CD14-positive monocyte (primary cell): ENCODE data around the gene SH3PXD2A. TPM values are rescaled to one million over a fixed set of nuclear protein-coding genes. Genes with fewer than 3 reads are reported as not detected.

Source experiments
- DNase-seq, 3 donors: peaks; one replicate each; pipeline ENCODE4 v3.0.0-alpha.2; 2011 to 2022
- H2AFZ ChIP-seq: 2 replicates; pipeline ENCODE4 v1.6.0; 2012; ENCODE audit warnings: mild to moderate bottlenecking, low read depth, low read length, inconsistent platforms; ENCODE audit not compliant: insufficient read depth, poor library complexity, severe bottlenecking
- H3K27ac ChIP-seq, 2 donors: 1 replicate in 1 of 2; 2 replicates in 1 of 2; pipeline ENCODE4 v1.5.1; 2012 to 2013; ENCODE audit warnings: low read length in 2 of 2, control low read depth in 1 of 2, inconsistent platforms in 1 of 2, low read depth in 1 of 2, mild to moderate bottlenecking in 1 of 2
- H3K27me3 ChIP-seq, 2 donors: one replicate each; pipeline versions ENCODE4 v1.6.0 to v1.6.1; 2011 to 2013; ENCODE audit warnings: low read length in 2 of 2; ENCODE audit not compliant: control insufficient read depth in 2 of 2, insufficient read depth in 2 of 2
- H3K36me3 ChIP-seq, 2 donors: replicated peaks in 1 of 2; 1 replicate in 1 of 2; 2 replicates in 1 of 2; pipeline versions ENCODE4 v1.5.1 to v1.6.1; 2012 to 2013; ENCODE audit warnings: low read length in 2 of 2, control low read depth in 1 of 2, inconsistent platforms in 1 of 2, mild to moderate bottlenecking in 1 of 2; ENCODE audit not compliant: insufficient read depth in 2 of 2, control insufficient read depth in 1 of 2
- H3K4me1 ChIP-seq, 2 donors: 1 replicate in 1 of 2; 2 replicates in 1 of 2; pipeline versions ENCODE4 v1.5.1 to v1.6.1; 2012 to 2013; ENCODE audit warnings: low read length in 2 of 2, control low read depth in 1 of 2, inconsistent platforms in 1 of 2, mild to moderate bottlenecking in 1 of 2, moderate library complexity in 1 of 2; ENCODE audit not compliant: insufficient read depth in 2 of 2, control insufficient read depth in 1 of 2
- H3K4me2 ChIP-seq: replicated peaks from 2 replicates; pipeline ENCODE3; 2012; ENCODE audit warnings: low read length, moderate library complexity, mild to moderate bottlenecking; ENCODE audit not compliant: poor library complexity, severe bottlenecking; ENCODE audit errors: extremely low read depth
- H3K4me3 ChIP-seq, 3 experiments: fragments of 200-600 bp in 1 of 3; sonication (generic) in 1 of 3; replicated peaks in 1 of 3; 1 replicate in 2 of 3; 2 replicates in 1 of 3; pipeline ENCODE4 v1.5.1; 2011 to 2013; ENCODE audit warnings: low read length in 3 of 3, mild to moderate bottlenecking in 3 of 3, control low read depth in 2 of 3, low read depth in 2 of 3, inconsistent platforms in 1 of 3, moderate library complexity in 1 of 3
- H3K79me2 ChIP-seq: 2 replicates; pipeline ENCODE4 v1.6.0; 2012; ENCODE audit warnings: mild to moderate bottlenecking, control low read depth, inconsistent platforms, low read length, moderate library complexity; ENCODE audit not compliant: insufficient read depth
- H3K9ac ChIP-seq: 2 replicates; pipeline ENCODE4 v1.6.0; 2017; ENCODE audit warnings: low read length, mild to moderate bottlenecking; ENCODE audit not compliant: insufficient read depth, poor library complexity, severe bottlenecking
- H3K9me3 ChIP-seq, 2 donors: replicated peaks in 1 of 2; 1 replicate in 1 of 2; 2 replicates in 1 of 2; pipeline versions ENCODE4 v1.5.1 to v1.6.1; 2012 to 2013; ENCODE audit warnings: low read length in 2 of 2, control low read depth in 1 of 2; ENCODE audit not compliant: control insufficient read depth in 1 of 2, insufficient read depth in 1 of 2
- H4K20me1 ChIP-seq: 2 replicates; pipeline ENCODE4 v1.6.0; 2012; ENCODE audit warnings: mild to moderate bottlenecking, low read length, control low read depth, moderate library complexity; ENCODE audit not compliant: insufficient read depth
- H3K27ac Mint-ChIP-seq, 7 donors: one replicate each; pipeline ENCODE4 v1.8.0; 2020; ENCODE audit warnings: mild to moderate bottlenecking in 7 of 7, mixed read lengths in 7 of 7, moderate library complexity in 6 of 7, inconsistent platforms in 2 of 7
- H3K27me3 Mint-ChIP-seq, 3 donors: one replicate each; pipeline ENCODE4 v1.8.0; 2021 to 2022; ENCODE audit warnings: low read depth in 3 of 3, mild to moderate bottlenecking in 3 of 3, mixed read lengths in 3 of 3, moderate library complexity in 3 of 3, inconsistent platforms in 1 of 3
- H3K36me3 Mint-ChIP-seq, 2 donors: one replicate each; pipeline ENCODE4 v1.8.0; 2020; ENCODE audit warnings: mixed read lengths in 2 of 2, inconsistent platforms in 1 of 2, mild to moderate bottlenecking in 1 of 2
- H3K4me1 Mint-ChIP-seq: one replicate; pipeline ENCODE4 v1.8.0; 2020; ENCODE audit warnings: mild to moderate bottlenecking, mixed read lengths
- H3K4me3 Mint-ChIP-seq, 2 donors: one replicate each; pipeline ENCODE4 v1.8.0; 2020; ENCODE audit warnings: mild to moderate bottlenecking in 2 of 2, mixed read lengths in 2 of 2, moderate library complexity in 1 of 2
- H3K9me3 Mint-ChIP-seq, 7 donors: one replicate each; pipeline ENCODE4 v1.8.0; 2020 to 2022; ENCODE audit warnings: mixed read lengths in 7 of 7, mild to moderate bottlenecking in 6 of 7, moderate library complexity in 6 of 7, inconsistent platforms in 2 of 7
- WGBS: methylation state at CpG from one replicate; pipeline ENCODE4 v1.1.5; 2013; ENCODE audit warnings: missing lambda C conversion rate; ENCODE audit not compliant: insufficient coverage; 5-methylcytosine and 5-hydroxymethylcytosine counted together
- intact Hi-C, 2 donors: fragments of 100-400 bp; cut with micrococcal nuclease; formaldehyde crosslinking; loops; one replicate each; pipeline versions ENCODE4 v1.15.0 to v1.15.1; 2023
- polyA plus RNA-seq, 3 donors: library from polyadenylated mRNA; depleted of rRNA in 1 of 3; unstranded in 2 of 3; stranded (reverse) in 1 of 3; fragments of 300-500 nt in 2 of 3; fragments of >200 nt in 1 of 3; fragmentation: Illumina TruSeq in 2 of 3; gene quantifications; 1 replicate in 2 of 3; 2 replicates in 1 of 3; pipeline ENCODE4 v1.2.3, GENCODE V29; 2012 to 2021
- TF ChIP-seq, protein P1 (sequence below): fragments of 200-600 bp; IDR thresholded peaks from one replicate; pipeline ENCODE4 v1.8.0; 2022; ENCODE audit warnings: antibody characterized with exemption, mild to moderate bottlenecking

Gene SH3PXD2A
- polyA plus RNA-seq, 3 donors, result 0.01 to 0.76 (median 0.05) TPM

GRCh38 chr10:103672345-103672744 is 183.0 kb downstream of the SH3PXD2A start:
- Histone ChIP-seq H3K4me1 (peaks cover 10 to 14% of the 10 kb centered on the region in 2 donors), H3K9me3 (no peaks in the 10 kb centered on the region), H3K27me3 (no peaks in the 10 kb centered on the region), H2AFZ (no peak overlapping the region), H3K4me3 (no peak overlapping the region), H3K27ac (no peak overlapping the region), H4K20me1 (no peaks in the 10 kb centered on the region), H3K4me2 (no peak overlapping the region), H3K9ac (no peak overlapping the region), H3K36me3 (no peaks in the 10 kb centered on the region), H3K79me2 (no peaks in the 10 kb centered on the region)
- DNase-seq, result no peak
- H3K27me3 Mint-ChIP-seq, result peaks cover 7 to 29% (median 13%) of the 10 kb centered on the region in 3 donors
- H3K4me1 Mint-ChIP-seq, result peaks cover 13% of the 10 kb centered on the region
- no peak overlapping the region for H3K27ac Mint-ChIP-seq
- intact Hi-C loops, result no loop called here
- peaks cover 0 to 3% (median 0%) of the 10 kb centered on the region in 7 donors for H3K9me3 Mint-ChIP-seq
- WGBS, result 67% methylated on average over 6 of the region's 7 CpGs
- H3K36me3 Mint-ChIP-seq, result no peaks in the 10 kb centered on the region
- TF ChIP-seq, protein P1, sequence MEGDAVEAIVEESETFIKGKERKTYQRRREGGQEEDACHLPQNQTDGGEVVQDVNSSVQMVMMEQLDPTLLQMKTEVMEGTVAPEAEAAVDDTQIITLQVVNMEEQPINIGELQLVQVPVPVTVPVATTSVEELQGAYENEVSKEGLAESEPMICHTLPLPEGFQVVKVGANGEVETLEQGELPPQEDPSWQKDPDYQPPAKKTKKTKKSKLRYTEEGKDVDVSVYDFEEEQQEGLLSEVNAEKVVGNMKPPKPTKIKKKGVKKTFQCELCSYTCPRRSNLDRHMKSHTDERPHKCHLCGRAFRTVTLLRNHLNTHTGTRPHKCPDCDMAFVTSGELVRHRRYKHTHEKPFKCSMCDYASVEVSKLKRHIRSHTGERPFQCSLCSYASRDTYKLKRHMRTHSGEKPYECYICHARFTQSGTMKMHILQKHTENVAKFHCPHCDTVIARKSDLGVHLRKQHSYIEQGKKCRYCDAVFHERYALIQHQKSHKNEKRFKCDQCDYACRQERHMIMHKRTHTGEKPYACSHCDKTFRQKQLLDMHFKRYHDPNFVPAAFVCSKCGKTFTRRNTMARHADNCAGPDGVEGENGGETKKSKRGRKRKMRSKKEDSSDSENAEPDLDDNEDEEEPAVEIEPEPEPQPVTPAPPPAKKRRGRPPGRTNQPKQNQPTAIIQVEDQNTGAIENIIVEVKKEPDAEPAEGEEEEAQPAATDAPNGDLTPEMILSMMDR, result no peak
- no peak overlapping the region for H3K4me3 Mint-ChIP-seq

DNA sequence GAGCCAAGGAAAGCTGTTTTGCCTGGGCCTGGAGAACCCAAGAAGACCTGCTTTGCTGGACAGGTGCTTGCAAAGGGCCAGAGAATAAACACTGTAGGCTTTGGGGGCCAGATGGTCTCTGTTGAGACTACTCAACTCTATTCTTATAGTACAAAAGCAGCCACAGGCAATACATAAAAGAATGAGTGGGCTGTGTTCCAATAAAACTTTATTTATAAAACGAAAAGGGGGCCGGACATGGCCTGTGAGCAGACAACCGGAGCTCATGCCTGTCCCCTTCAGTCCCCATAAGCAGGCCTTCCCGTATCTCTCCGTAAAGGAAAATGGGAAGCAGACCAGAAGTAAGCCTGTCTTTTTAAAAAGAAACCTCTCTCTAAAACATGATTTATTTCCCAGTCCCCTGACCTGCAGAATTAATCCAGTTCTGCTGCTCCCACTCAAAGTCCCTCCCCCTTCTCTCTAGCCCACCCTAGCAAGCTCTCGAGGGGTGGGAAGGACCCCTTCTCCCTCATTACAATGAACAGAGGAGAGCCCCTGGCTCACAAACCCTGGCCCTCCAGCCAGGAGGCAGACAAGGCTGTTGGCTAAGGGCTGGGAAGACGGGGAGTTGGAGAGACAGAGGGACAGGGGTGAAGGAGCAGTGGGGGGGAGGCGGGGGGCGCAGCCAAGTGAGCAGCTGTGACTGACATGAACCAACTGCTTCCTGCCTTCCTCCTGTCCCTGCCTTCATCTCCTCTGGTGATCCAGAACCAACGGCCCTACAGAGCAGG is 184.1 kb downstream of the SH3PXD2A start:
- Mint-ChIP-seq H3K27ac (no peak overlapping the region), H3K9me3 (peaks cover 0 to 3% (median 0%) of the 10 kb centered on the region in 7 donors)
- DNase-seq, result no peak

More for the DNA sequence above, 184.1 kb downstream of the SH3PXD2A start:
- H3K9me3 ChIP-seq, result no peaks in the 10 kb centered on the region
- H3K9ac ChIP-seq, result no peak overlapping the region
- H3K4me1 ChIP-seq, result peaks cover 10 to 14% of the 10 kb centered on the region in 2 donors
- H3K36me3 ChIP-seq, result no peaks in the 10 kb centered on the region
- H3K4me3 ChIP-seq, result no peak overlapping the region
- Mint-ChIP-seq H3K4me1 (peaks cover 13% of the 10 kb centered on the region), H3K36me3 (no peaks in the 10 kb centered on the region), H3K27me3 (peaks cover 9 to 29% (median 12%) of the 10 kb centered on the region in 3 donors), H3K4me3 (no peak overlapping the region)
- H3K79me2 ChIP-seq, result no peaks in the 10 kb centered on the region
- intact Hi-C loops, result no loop called here
- no peaks in the 10 kb centered on the region for H3K27me3 ChIP-seq
- H3K27ac ChIP-seq, result no peak overlapping the region
- WGBS, result 95% methylated on average over 7 of the region's 10 CpGs
- H3K4me2 ChIP-seq, result no peak overlapping the region
- H4K20me1 ChIP-seq, result peaks cover 1% of the 10 kb centered on the region
- TF ChIP-seq, protein P1, result no peak
- no peak overlapping the region for H2AFZ ChIP-seq
